HepG2 (cell line): Measurements from ENCODE around the gene KLHL36. TPM values are rescaled to one million over a fixed set of nuclear protein-coding genes. Genes with fewer than 3 reads are reported as not detected.
A peak's percentile ranks its signal among the peaks of the same experiment; 100 is the strongest.

ENCODE experiments used
- CCAR2 ChIP-seq: fragments of 200-400 bp; formaldehyde crosslinking; optimal IDR thresholded peaks from 2 replicates; pipeline ENCODE3; 2018; ENCODE audit warnings: low read depth, mild to moderate bottlenecking, low read length, moderate library complexity
- HNRNPH1 ChIP-seq: fragments of 200-400 bp; formaldehyde crosslinking; optimal IDR thresholded peaks from 2 replicates; pipeline ENCODE3; 2017; ENCODE audit warnings: mild to moderate bottlenecking, low read depth, low read length
- LCORL ChIP-seq, 2 experiments: fragments of 450-650 bp in 1 of 2; sonication (generic) in 1 of 2; formaldehyde crosslinking in 1 of 2; IDR thresholded peaks; 2 replicates each; pipeline versions ENCODE4 v1.5.0 to v1.6.1; 2017 to 2020; ENCODE audit warnings: antibody characterized with exemption in 1 of 2, missing genetic modification reagents in 1 of 2
- MEIS1 ChIP-seq: sonication (generic); formaldehyde crosslinking; IDR thresholded peaks from 2 replicates; pipeline ENCODE4 v1.9.0; 2021; ENCODE audit warnings: mild to moderate bottlenecking, missing genetic modification reagents, moderate library complexity, borderline replicate concordance
- MXI1 ChIP-seq: IDR thresholded peaks from 3 replicates; pipeline ENCODE4 v1.6.1; 2012; ENCODE audit warnings: low read depth, low read length, inconsistent platforms, borderline replicate concordance
- NFYC ChIP-seq: IDR thresholded peaks from 2 replicates; pipeline ENCODE4 v1.6.1; 2016; ENCODE audit warnings: missing genetic modification reagents, missing compliant biosample characterization
- SIN3B ChIP-seq: fragments of 150-350 bp; IDR thresholded peaks from 2 replicates; pipeline ENCODE4 v1.6.1; 2014; ENCODE audit warnings: low read length
- SMAD3 ChIP-seq: sonication (generic); formaldehyde crosslinking; IDR thresholded peaks from 2 replicates; pipeline ENCODE4 v1.4.0; 2020; ENCODE audit warnings: missing genetic modification reagents
- ZBTB21 ChIP-seq: sonication (generic); formaldehyde crosslinking; IDR thresholded peaks from 2 replicates; pipeline ENCODE4 v1.4.0; 2020; ENCODE audit warnings: missing genetic modification reagents
- ZMYM2 ChIP-seq: sonication (generic); formaldehyde crosslinking; IDR thresholded peaks from 2 replicates; pipeline ENCODE4 v1.8.0; 2022; ENCODE audit warnings: mild to moderate bottlenecking, missing genetic modification reagents
- ZNF33A ChIP-seq: sonication (generic); formaldehyde crosslinking; IDR thresholded peaks from 2 replicates; pipeline ENCODE4 v1.5.1; 2020; ENCODE audit warnings: missing genetic modification reagents, mild to moderate bottlenecking, moderate library complexity, borderline replicate concordance
- ZNF441 ChIP-seq: sonication (generic); formaldehyde crosslinking; IDR thresholded peaks from 2 replicates; pipeline ENCODE4 v1.7.0; 2021; ENCODE audit warnings: missing genetic modification reagents, borderline replicate concordance
- ZNF460 ChIP-seq: sonication (generic); formaldehyde crosslinking; IDR thresholded peaks from 2 replicates; pipeline ENCODE4 v1.5.1; 2020; ENCODE audit warnings: missing genetic modification reagents, mild to moderate bottlenecking, borderline replicate concordance
- ZNF564 ChIP-seq: sonication (generic); formaldehyde crosslinking; IDR thresholded peaks from 2 replicates; pipeline ENCODE4 v1.8.1; 2023; ENCODE audit warnings: mild to moderate bottlenecking, missing genetic modification reagents
- polyA plus RNA-seq, 8 experiments: library from polyadenylated mRNA; depleted of rRNA in 3 of 8; stranded (reverse) in 7 of 8; unstranded in 1 of 8; fragments of >200 nt; fragmentation: Illumina TruSeq in 4 of 8; extraction: Trizol in 4 of 8; gene quantifications; 2 replicates each; pipeline versions ENCODE4 v1.2.1 to v1.2.3, GENCODE V29; 2011 to 2016; ENCODE audit warnings: low read depth in 4 of 8, missing spikeins in 1 of 8, mixed read lengths in 1 of 8; ENCODE audit not compliant: insufficient read depth in 1 of 8
- total RNA-seq, 5 experiments: library from RNA; depleted of rRNA; stranded (reverse); fragments of >200 nt; fragmentation: Illumina TruSeq; extraction: Trizol; gene quantifications; 2 replicates each; pipeline ENCODE4 v1.2.3, GENCODE V29; 2016; ENCODE audit warnings: low read depth in 1 of 5
- TF ChIP-seq, protein P1 (sequence below): sonication (generic); formaldehyde crosslinking; IDR thresholded peaks from 2 replicates; pipeline ENCODE4 v1.4.0; 2020; ENCODE audit warnings: missing genetic modification reagents
- TF ChIP-seq, protein P2 (sequence below): sonication (generic); formaldehyde crosslinking; IDR thresholded peaks from 2 replicates; pipeline ENCODE4 v1.8.0; 2022; ENCODE audit warnings: mild to moderate bottlenecking, missing genetic modification reagents, moderate library complexity
- TF ChIP-seq, protein P3 (sequence below): sonication (generic); formaldehyde crosslinking; IDR thresholded peaks from 2 replicates; pipeline ENCODE4 v1.5.1; 2020; ENCODE audit warnings: missing genetic modification reagents, mild to moderate bottlenecking, borderline replicate concordance
- TF ChIP-seq, protein P4 (sequence below): sonication (generic); formaldehyde crosslinking; IDR thresholded peaks from 2 replicates; pipeline ENCODE4 v1.4.0; 2020; ENCODE audit warnings: missing genetic modification reagents, borderline replicate concordance
- TF ChIP-seq, protein P5 (sequence below): sonication (generic); formaldehyde crosslinking; IDR thresholded peaks from 2 replicates; pipeline ENCODE4 v1.5.0; 2020; ENCODE audit warnings: mild to moderate bottlenecking, missing genetic modification reagents

Gene KLHL36
- total and polyA plus RNA-seq, 2 of the 13 experiments (the other 11 are each of a cell fraction or from before 2014, with no cell fraction given), result 24.3 to 26.0 TPM

DNA sequence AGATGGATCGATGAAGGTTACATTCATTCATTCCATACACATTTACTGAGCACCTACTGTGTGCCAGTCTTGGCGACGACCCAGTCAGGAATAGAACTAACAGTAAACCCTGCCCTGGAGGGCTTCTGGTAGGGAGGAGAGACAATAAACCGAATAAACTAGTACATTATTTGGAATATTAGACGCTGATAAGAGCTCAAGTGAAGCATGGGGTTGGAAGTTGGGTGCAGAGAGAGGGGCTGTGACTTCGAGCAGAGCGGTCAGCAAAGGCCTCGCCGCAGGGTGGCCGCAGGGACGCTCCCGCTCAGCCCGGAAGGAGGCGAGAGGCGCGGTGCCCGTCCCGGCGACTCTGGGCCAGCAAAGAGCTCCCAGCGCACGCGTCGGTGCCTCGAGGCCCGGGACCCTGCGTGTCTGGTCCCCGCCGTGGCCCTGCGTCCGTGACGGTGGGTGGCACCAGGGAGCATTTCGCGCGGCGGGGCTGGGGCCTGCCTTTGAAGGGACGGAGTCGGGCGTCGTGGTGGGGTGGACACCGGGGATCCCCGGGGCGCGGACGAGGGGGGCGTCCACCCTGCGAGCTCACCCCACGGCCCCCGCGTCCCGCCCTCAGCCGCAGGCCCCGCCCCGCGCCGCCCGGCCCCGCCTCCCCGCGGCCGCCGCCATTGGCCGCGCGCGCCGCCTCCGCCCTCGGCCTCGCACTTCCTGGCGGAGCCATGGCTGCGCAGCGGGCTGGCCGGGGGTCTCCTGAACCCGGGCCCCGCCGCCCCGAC, at the start of gene KLHL36 (continued):
- peak; percentile 79 for TF ChIP-seq ZMYM2
- TF ChIP-seq SIN3B, result no peak
- TF ChIP-seq NFYC (CRISPR knock-in tag), result no peak
- TF ChIP-seq, protein P1, sequence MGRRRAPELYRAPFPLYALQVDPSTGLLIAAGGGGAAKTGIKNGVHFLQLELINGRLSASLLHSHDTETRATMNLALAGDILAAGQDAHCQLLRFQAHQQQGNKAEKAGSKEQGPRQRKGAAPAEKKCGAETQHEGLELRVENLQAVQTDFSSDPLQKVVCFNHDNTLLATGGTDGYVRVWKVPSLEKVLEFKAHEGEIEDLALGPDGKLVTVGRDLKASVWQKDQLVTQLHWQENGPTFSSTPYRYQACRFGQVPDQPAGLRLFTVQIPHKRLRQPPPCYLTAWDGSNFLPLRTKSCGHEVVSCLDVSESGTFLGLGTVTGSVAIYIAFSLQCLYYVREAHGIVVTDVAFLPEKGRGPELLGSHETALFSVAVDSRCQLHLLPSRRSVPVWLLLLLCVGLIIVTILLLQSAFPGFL, result no peak
- TF ChIP-seq SMAD3 (CRISPR knock-in tag), result no peak
- TF ChIP-seq LCORL (IDR thresholded peaks at IDR 0.05), result no peak
- peak; percentile 57; the same call in 1 of the 2 replicates for TF ChIP-seq LCORL (CRISPR knock-in tag; IDR thresholded peaks at IDR 0.05)
- TF ChIP-seq ZNF460 (CRISPR knock-in tag), result no peak
- TF ChIP-seq MEIS1, result peak; percentile 90; the same call in 1 of the 2 replicates
- no peak for TF ChIP-seq ZBTB21 (CRISPR knock-in tag)
- TF ChIP-seq, protein P2, sequence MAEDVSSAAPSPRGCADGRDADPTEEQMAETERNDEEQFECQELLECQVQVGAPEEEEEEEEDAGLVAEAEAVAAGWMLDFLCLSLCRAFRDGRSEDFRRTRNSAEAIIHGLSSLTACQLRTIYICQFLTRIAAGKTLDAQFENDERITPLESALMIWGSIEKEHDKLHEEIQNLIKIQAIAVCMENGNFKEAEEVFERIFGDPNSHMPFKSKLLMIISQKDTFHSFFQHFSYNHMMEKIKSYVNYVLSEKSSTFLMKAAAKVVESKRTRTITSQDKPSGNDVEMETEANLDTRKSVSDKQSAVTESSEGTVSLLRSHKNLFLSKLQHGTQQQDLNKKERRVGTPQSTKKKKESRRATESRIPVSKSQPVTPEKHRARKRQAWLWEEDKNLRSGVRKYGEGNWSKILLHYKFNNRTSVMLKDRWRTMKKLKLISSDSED (CRISPR knock-in tag), result peak; percentile 77; the same call in 1 of the 2 replicates
- TF ChIP-seq, protein P3, sequence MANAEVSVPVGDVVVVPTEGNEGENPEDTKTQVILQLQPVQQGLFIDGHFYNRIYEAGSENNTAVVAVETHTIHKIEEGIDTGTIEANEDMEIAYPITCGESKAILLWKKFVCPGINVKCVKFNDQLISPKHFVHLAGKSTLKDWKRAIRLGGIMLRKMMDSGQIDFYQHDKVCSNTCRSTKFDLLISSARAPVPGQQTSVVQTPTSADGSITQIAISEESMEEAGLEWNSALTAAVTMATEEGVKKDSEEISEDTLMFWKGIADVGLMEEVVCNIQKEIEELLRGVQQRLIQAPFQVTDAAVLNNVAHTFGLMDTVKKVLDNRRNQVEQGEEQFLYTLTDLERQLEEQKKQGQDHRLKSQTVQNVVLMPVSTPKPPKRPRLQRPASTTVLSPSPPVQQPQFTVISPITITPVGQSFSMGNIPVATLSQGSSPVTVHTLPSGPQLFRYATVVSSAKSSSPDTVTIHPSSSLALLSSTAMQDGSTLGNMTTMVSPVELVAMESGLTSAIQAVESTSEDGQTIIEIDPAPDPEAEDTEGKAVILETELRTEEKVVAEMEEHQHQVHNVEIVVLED (CRISPR knock-in tag), result no peak
- TF ChIP-seq CCAR2, result no peak
- no peak for TF ChIP-seq HNRNPH1
- no peak for TF ChIP-seq ZNF441 (CRISPR knock-in tag)
- TF ChIP-seq, protein P4, sequence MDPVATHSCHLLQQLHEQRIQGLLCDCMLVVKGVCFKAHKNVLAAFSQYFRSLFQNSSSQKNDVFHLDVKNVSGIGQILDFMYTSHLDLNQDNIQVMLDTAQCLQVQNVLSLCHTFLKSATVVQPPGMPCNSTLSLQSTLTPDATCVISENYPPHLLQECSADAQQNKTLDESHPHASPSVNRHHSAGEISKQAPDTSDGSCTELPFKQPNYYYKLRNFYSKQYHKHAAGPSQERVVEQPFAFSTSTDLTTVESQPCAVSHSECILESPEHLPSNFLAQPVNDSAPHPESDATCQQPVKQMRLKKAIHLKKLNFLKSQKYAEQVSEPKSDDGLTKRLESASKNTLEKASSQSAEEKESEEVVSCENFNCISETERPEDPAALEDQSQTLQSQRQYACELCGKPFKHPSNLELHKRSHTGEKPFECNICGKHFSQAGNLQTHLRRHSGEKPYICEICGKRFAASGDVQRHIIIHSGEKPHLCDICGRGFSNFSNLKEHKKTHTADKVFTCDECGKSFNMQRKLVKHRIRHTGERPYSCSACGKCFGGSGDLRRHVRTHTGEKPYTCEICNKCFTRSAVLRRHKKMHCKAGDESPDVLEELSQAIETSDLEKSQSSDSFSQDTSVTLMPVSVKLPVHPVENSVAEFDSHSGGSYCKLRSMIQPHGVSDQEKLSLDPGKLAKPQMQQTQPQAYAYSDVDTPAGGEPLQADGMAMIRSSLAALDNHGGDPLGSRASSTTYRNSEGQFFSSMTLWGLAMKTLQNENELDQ (CRISPR knock-in tag), result peak; percentile 77; the same call in 1 of the 2 replicates
- TF ChIP-seq MXI1, result 0 out of 3 replicates have a peak, but pooled peaks have one; percentile 27
- TF ChIP-seq ZNF564 (CRISPR knock-in tag), result 0 out of 2 replicates have a peak, but pooled peaks have one; percentile 60
- TF ChIP-seq ZNF33A, result no peak
- TF ChIP-seq, protein P5, sequence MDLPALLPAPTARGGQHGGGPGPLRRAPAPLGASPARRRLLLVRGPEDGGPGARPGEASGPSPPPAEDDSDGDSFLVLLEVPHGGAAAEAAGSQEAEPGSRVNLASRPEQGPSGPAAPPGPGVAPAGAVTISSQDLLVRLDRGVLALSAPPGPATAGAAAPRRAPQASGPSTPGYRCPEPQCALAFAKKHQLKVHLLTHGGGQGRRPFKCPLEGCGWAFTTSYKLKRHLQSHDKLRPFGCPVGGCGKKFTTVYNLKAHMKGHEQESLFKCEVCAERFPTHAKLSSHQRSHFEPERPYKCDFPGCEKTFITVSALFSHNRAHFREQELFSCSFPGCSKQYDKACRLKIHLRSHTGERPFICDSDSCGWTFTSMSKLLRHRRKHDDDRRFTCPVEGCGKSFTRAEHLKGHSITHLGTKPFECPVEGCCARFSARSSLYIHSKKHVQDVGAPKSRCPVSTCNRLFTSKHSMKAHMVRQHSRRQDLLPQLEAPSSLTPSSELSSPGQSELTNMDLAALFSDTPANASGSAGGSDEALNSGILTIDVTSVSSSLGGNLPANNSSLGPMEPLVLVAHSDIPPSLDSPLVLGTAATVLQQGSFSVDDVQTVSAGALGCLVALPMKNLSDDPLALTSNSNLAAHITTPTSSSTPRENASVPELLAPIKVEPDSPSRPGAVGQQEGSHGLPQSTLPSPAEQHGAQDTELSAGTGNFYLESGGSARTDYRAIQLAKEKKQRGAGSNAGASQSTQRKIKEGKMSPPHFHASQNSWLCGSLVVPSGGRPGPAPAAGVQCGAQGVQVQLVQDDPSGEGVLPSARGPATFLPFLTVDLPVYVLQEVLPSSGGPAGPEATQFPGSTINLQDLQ (CRISPR knock-in tag), result no peak; the same call in 1 of the 2 replicates
